Immature natural killer cell (primary cell): ENCODE results near the gene EEF1A1. TPM values are rescaled to one million over a fixed set of nuclear protein-coding genes. Genes with fewer than 3 reads are reported as not detected.
"Not testable (repeated sequence)": the region's sequence is repeated elsewhere in the genome, so short reads cannot be mapped to it uniquely, and the experiment has no call there.

ENCODE experiments used
- DNase-seq, 3 donors: peaks; one replicate each; pipeline ENCODE4 v3.0.0; 2022; ENCODE audit warnings: mixed read lengths in 1 of 3
- H3K27ac Mint-ChIP-seq, 6 donors: one replicate each; pipeline ENCODE4 v1.8.0; 2020; ENCODE audit warnings: mixed read lengths in 6 of 6, mild to moderate bottlenecking in 5 of 6, inconsistent platforms in 4 of 6, moderate library complexity in 3 of 6
- H3K27me3 Mint-ChIP-seq, 3 donors: one replicate each; pipeline ENCODE4 v1.8.0; 2020 to 2021; ENCODE audit warnings: low read depth in 3 of 3, mild to moderate bottlenecking in 3 of 3, mixed read lengths in 3 of 3, moderate library complexity in 3 of 3, inconsistent platforms in 1 of 3
- H3K36me3 Mint-ChIP-seq, 3 donors: one replicate each; pipeline ENCODE4 v1.8.0; 2020; ENCODE audit warnings: mixed read lengths in 3 of 3, inconsistent platforms in 2 of 3, mild to moderate bottlenecking in 2 of 3
- H3K4me1 Mint-ChIP-seq, 2 donors: one replicate each; pipeline ENCODE4 v1.8.0; 2020; ENCODE audit warnings: inconsistent platforms in 2 of 2, mild to moderate bottlenecking in 2 of 2, mixed read lengths in 2 of 2, moderate library complexity in 1 of 2
- H3K4me3 Mint-ChIP-seq, 5 donors: one replicate each; pipeline ENCODE4 v1.8.0; 2020; ENCODE audit warnings: mild to moderate bottlenecking in 5 of 5, mixed read lengths in 5 of 5, inconsistent platforms in 3 of 5, moderate library complexity in 3 of 5
- H3K9me3 Mint-ChIP-seq, 6 donors: one replicate each; pipeline ENCODE4 v1.8.0; 2020; ENCODE audit warnings: mild to moderate bottlenecking in 6 of 6, mixed read lengths in 6 of 6, inconsistent platforms in 4 of 6, moderate library complexity in 3 of 6
- polyA plus RNA-seq, 3 donors: library from polyadenylated mRNA; unstranded; fragments of 300-500 nt; fragmentation: Illumina TruSeq; gene quantifications; one replicate each; pipeline ENCODE4 v1.2.3, GENCODE V29; 2021

EEF1A1 gene
- polyA plus RNA-seq, 3 donors from 2014 or later = 4,920 to 10,209 (median 5,498) TPM

DNA sequence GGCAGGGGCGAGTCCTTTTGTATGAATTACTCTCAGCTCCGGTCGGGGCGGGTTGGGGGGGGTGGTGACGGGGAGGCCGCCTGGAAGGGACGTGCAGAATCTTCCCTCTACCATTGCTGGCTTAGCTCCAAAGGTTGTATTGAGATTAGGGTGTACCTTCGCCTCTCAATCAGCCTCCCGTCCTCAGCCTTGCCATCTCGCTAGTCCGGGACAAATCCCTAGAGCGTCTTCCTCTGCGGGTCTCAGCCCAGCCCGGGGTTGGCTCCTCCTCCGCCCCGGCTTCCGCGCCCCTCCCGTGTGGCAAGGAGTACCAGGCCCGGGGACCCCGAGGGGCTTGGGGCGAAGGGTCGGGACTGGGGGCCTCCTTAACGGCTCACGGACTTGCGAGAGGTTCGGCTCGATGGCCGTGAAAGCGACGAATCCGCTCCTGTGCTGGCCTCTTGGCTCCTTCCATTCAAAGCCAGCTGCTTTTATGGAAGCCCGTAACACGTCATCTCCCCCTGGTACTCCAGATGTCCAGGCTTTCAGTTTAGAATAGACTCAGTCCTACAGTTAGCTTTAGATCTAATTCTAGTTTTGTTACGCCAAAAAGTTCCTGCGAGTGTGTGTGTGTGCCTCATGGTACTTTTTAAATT lies 636 bp upstream of the EEF1A1 start:
- Mint-ChIP-seq H3K27ac (peak overlapping the region; percentile 97 to 100 (median 99)), H3K27me3 (peaks cover 17 to 46% (median 38%) of the 10 kb centered on the region in 3 donors), H3K4me3 (peak overlapping the region; percentile 90 to 98 (median 97)), H3K9me3 (no peaks in the 10 kb centered on the region), H3K4me1 (peaks cover 65 to 67% of the 10 kb centered on the region in 2 donors), H3K36me3 (peaks cover 11 to 36% (median 22%) of the 10 kb centered on the region in 3 donors)
- no peak for DNase-seq

- H3K4me1 Mint-ChIP-seq = peaks cover 78 to 81% of the 10 kb centered on the region in 2 donors
- peak overlapping the region; percentile 97 to 100 (median 99) for H3K27ac Mint-ChIP-seq
- H3K4me3 Mint-ChIP-seq = peak overlapping the region; percentile 90 to 98 (median 97)
- no peaks in the 10 kb centered on the region for H3K9me3 Mint-ChIP-seq
- peak; percentile 79 to 81 (median 79) for DNase-seq
- H3K36me3 Mint-ChIP-seq = peaks cover 11 to 49% (median 22%) of the 10 kb centered on the region in 3 donors
- peaks cover 17 to 48% (median 43%) of the 10 kb centered on the region in 3 donors for H3K27me3 Mint-ChIP-seq
Measured at GRCh38 chr6:73519926-73520687, 725 bp downstream of the EEF1A1 start.

DNA sequence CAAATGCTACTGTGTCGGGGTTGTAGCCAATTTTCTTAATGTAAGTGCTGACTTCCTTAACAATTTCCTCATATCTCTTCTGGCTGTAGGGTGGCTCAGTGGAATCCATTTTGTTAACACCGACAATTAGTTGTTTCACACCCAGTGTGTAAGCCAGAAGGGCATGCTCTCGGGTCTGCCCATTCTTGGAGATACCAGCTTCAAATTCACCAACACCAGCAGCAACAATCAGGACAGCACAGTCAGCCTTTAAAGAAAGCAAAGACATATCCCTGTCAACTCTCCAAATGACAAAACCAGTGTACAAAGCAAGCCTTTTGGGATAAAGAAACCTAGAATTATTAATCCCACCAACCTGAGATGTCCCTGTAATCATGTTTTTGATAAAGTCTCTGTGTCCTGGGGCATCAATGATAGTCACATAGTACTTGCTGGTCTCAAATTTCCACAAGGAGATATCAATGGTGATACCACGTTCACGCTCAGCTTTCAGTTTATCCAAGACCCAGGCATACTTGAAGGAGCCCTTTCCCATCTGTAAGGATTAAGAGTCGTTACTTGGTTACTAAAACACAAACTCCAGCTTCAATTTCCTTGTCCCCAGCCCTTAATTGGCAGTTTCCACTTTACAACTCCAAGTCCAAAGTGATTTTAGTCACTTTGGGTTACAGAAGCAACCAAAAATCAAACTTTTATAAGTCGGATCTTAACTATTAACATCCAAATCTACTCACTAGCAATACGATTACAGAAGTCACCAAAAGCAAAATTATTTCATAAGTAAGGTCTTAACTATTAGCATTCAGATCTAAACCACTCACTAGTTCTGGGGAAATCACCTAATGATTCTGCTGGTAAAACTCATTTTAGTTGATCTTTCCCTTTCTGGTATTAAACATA lies 1.6 kb downstream of the EEF1A1 start:
- peaks cover 17 to 54% (median 46%) of the 10 kb centered on the region in 3 donors for H3K27me3 Mint-ChIP-seq
- peak overlapping the region; percentile 90 to 98 (median 97) for H3K4me3 Mint-ChIP-seq
- H3K9me3 Mint-ChIP-seq = not testable (repeated sequence)
- peaks cover 79 to 85% of the 10 kb centered on the region in 2 donors for H3K4me1 Mint-ChIP-seq
- DNase-seq = peak in 2 of 3 donors; percentile 13 to 28
- peaks cover 11 to 53% (median 22%) of the 10 kb centered on the region in 3 donors for H3K36me3 Mint-ChIP-seq
- peak overlapping the region; percentile 97 to 100 (median 99) for H3K27ac Mint-ChIP-seq

DNA sequence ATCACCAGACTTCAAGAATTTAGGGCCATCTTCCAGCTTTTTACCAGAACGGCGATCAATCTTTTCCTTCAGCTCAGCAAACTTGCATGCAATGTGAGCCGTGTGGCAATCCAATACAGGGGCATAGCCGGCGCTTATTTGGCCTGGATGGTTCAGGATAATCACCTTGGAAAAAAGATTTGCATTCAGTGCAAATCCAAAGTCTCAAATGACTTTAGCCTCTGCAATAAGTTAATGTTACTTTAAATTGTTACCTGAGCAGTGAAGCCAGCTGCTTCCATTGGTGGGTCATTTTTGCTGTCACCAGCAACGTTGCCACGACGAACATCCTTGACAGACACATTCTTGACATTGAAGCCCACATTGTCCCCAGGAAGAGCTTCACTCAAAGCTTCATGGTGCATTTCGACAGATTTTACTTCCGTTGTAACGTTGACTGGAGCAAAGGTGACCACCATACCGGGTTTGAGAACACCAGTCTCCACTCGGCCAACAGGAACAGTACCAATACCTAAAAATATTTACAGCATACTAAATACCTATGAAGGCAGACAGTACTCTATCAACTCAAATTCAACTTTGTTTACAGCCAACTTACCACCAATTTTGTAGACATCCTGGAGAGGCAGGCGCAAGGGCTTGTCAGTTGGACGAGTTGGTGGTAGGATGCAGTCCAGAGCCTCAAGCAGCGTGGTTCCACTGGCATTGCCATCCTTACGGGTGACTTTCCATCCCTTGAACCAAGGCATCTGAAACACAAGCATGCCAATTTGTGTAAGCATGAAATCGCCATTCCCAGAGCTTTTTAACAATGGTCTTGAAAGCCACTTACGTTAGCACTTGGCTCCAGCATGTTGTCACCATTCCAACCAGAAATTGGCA lies 2.5 kb downstream of the EEF1A1 start:
- H3K36me3 Mint-ChIP-seq = peaks cover 11 to 53% (median 22%) of the 10 kb centered on the region in 3 donors
- peak overlapping the region; percentile 86 to 100 (median 98) for H3K27ac Mint-ChIP-seq
- not testable (repeated sequence) for H3K9me3 Mint-ChIP-seq
- peak in 2 of 3 donors; percentile 11 to 16 for DNase-seq
- H3K27me3 Mint-ChIP-seq = peaks cover 17 to 56% (median 45%) of the 10 kb centered on the region in 3 donors
- peaks cover 73 to 78% of the 10 kb centered on the region in 2 donors for H3K4me1 Mint-ChIP-seq
- peak overlapping the region; percentile 74 to 98 (median 97) for H3K4me3 Mint-ChIP-seq

- no peaks in the 10 kb centered on the region for H3K9me3 Mint-ChIP-seq
- H3K27me3 Mint-ChIP-seq = peaks cover 17 to 52% (median 36%) of the 10 kb centered on the region in 3 donors
- peaks cover 59 to 70% of the 10 kb centered on the region in 2 donors for H3K4me1 Mint-ChIP-seq
- H3K4me3 Mint-ChIP-seq = peak overlapping the region; percentile 2 to 65 (median 35)
- DNase-seq = peak in 2 of 3 donors; percentile 10 to 12
- peak overlapping the region; percentile 65 to 89 (median 88) for H3K27ac Mint-ChIP-seq
- peaks cover 11 to 53% (median 22%) of the 10 kb centered on the region in 3 donors for H3K36me3 Mint-ChIP-seq
Measured at GRCh38 chr6:73516514-73517489, 4.0 kb downstream of the EEF1A1 start.

DNA sequence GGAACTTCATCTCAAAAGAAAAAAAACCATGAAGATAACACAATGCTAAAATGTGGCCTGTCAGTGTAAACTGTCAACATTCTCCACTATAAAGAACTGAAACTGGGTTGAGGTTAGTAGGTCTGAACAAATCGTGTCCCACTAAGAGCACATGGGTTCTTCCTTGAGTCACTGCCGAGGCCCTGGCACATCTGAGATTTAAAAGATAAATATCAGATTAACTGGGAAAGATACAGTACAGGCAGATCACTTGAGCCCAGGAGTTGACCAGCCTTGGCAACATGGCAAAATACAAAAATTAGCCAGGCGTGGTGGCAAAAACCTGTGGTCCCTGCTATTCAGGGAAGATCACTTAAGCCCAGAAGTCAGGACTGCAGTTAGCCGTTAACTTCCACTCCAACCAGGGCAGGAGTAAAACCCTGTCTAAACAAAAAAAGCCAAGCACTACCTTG lies 5.6 kb downstream of the EEF1A1 start:
- peaks cover 11 to 49% (median 22%) of the 10 kb centered on the region in 3 donors for H3K36me3 Mint-ChIP-seq
- peaks cover 50 to 61% of the 10 kb centered on the region in 2 donors for H3K4me1 Mint-ChIP-seq
- no peaks in the 10 kb centered on the region for H3K9me3 Mint-ChIP-seq
- peak overlapping the region in 3 of 5 donors; percentile 5 to 53 (median 44) for H3K4me3 Mint-ChIP-seq
- no peak for DNase-seq
- peaks cover 8 to 39% (median 25%) of the 10 kb centered on the region in 3 donors for H3K27me3 Mint-ChIP-seq
- H3K27ac Mint-ChIP-seq = peak overlapping the region; percentile 65 to 89 (median 88)

DNA sequence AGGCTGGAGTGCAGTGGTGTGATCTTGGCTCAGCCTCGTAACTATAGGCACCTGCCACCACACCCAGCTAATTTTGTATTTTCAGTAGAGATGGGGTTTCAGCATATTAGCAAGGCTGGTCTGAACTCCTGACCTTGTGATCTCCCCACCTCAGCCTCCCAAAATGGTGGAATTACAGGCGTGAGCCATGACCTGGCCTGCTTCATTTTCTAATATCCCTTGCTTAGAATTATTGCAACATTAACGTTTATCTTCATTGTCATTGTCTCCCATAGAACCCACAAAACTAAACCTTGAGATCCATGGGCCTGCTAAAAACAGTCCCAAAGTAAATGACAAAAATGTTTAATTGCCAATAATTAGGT lies 6.1 kb downstream of the EEF1A1 start:
- H3K4me3 Mint-ChIP-seq = no peak overlapping the region
- H3K4me1 Mint-ChIP-seq = peaks cover 45 to 56% of the 10 kb centered on the region in 2 donors
- H3K36me3 Mint-ChIP-seq = peaks cover 7 to 44% (median 18%) of the 10 kb centered on the region in 3 donors
- H3K9me3 Mint-ChIP-seq = no peaks in the 10 kb centered on the region
- H3K27me3 Mint-ChIP-seq = peaks cover 3 to 34% (median 20%) of the 10 kb centered on the region in 3 donors
- peak overlapping the region; percentile 65 to 89 (median 88) for H3K27ac Mint-ChIP-seq
- DNase-seq = no peak

DNA sequence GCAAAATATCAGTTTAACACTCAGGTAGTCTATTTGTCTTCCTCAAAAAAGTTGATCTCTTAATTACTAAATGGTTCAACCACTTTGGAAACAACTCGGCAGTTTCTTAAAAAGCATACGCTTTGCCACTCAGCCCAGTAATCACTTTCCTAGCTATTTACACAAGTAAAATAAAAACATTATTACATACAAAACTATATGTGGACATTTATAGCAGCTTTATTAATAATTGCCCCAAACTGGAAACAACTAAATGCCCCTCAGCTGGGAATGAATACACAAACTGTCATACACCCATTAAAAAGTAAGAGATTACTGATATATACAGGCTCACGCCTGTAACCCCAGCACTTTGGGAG lies 7.4 kb downstream of the EEF1A1 start:
- peak in 1 of 3 donors; percentile 7 for DNase-seq
- H3K27me3 Mint-ChIP-seq = peaks cover 2 to 24% (median 11%) of the 10 kb centered on the region in 3 donors
- peaks cover 0 to 31% (median 10%) of the 10 kb centered on the region in 3 donors for H3K36me3 Mint-ChIP-seq
- H3K27ac Mint-ChIP-seq = peak overlapping the region in 3 of 6 donors; percentile 1 to 64 (median 45)
- H3K4me1 Mint-ChIP-seq = peaks cover 34 to 43% of the 10 kb centered on the region in 2 donors
- H3K9me3 Mint-ChIP-seq = no peaks in the 10 kb centered on the region
- H3K4me3 Mint-ChIP-seq = no peak overlapping the region

GRCh38 chr6:73511796-73512195 lies 9.0 kb downstream of the EEF1A1 start:
- H3K27me3 Mint-ChIP-seq = peaks cover 2 to 13% (median 9%) of the 10 kb centered on the region in 3 donors
- H3K9me3 Mint-ChIP-seq = no peaks in the 10 kb centered on the region
- peak overlapping the region; percentile 8 to 80 (median 44) for H3K27ac Mint-ChIP-seq
- H3K4me3 Mint-ChIP-seq = no peak overlapping the region
- peaks cover 21 to 29% of the 10 kb centered on the region in 2 donors for H3K4me1 Mint-ChIP-seq
- DNase-seq = no peak
- peaks cover 0 to 18% (median under 1%) of the 10 kb centered on the region in 3 donors for H3K36me3 Mint-ChIP-seq

DNA sequence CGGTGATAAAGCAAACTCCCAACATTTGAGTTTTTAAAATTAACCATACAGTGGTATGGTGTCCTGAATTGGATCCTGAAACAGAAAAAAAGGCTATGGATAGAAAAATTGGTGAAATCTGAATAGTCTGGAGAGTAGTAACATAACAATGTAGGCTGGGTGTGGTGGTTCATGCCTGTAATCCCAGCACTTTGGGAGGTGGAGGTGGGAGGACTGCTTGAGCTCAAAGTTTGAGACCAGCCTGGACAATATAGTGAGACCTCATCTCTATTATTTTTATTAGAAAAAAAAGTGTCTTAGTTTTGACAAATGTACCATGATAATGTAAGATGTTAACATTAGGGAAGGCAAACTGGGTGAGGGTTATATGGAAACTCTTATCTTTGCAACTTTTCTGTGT lies 11.0 kb downstream of the EEF1A1 start:
- Mint-ChIP-seq H3K4me3 (no peak overlapping the region), H3K4me1 (peaks cover 2 to 10% of the 10 kb centered on the region in 2 donors), H3K36me3 (peaks cover 0 to 2% (median 0%) of the 10 kb centered on the region in 3 donors), H3K9me3 (no peaks in the 10 kb centered on the region), H3K27ac (peak overlapping the region in 3 of 6 donors; percentile 36 to 66 (median 51)), H3K27me3 (peaks cover 2 to 6% (median 3%) of the 10 kb centered on the region in 3 donors)
- no peak for DNase-seq

DNA sequence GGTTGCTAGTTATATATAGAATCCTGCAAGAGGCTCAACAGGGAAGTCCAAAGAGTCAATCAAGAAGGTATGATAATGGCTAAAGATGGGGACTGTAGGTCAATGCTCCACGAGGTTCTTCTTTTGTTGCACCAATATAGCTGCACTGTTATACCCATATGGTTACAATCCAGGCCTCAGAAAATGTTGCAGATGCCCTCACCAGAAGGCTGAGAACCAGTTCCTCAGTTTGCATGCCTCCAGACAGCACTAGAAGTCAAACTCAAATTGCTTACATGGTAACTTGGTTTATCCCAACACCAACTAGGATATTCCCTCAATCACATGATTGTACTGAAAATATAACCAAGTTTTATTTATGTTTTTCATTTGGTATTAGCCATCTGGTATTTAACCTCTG lies 12.1 kb downstream of the EEF1A1 start:
- H3K4me3 Mint-ChIP-seq = no peak overlapping the region
- peaks cover 0 to 2% (median 0%) of the 10 kb centered on the region in 3 donors for H3K27me3 Mint-ChIP-seq
- no peak for DNase-seq
- no peak overlapping the region for H3K27ac Mint-ChIP-seq
- peaks cover 0 to 3% (median under 1%) of the 10 kb centered on the region in 3 donors for H3K36me3 Mint-ChIP-seq
- peaks cover 3 to 12% of the 10 kb centered on the region in 2 donors for H3K4me1 Mint-ChIP-seq
- no peaks in the 10 kb centered on the region for H3K9me3 Mint-ChIP-seq
